K562 (cell line): ENCODE measurements around the gene UBR4. TPM values are rescaled to one million over a fixed set of nuclear protein-coding genes. Genes with fewer than 3 reads are reported as not detected.

Experiments
- ARHGAP35 ChIP-seq: fragments of 450-650 bp; IDR thresholded peaks from 2 replicates; pipeline ENCODE4 v1.6.1; 2018; ENCODE audit not compliant: partially characterized antibody
- ARID1B ChIP-seq: fragments of 450-650 bp; IDR thresholded peaks from 2 replicates; pipeline ENCODE4 v1.6.1; 2016; ENCODE audit warnings: antibody characterized with exemption, mild to moderate bottlenecking, inconsistent platforms
- BCOR ChIP-seq: fragments of 450-650 bp; IDR thresholded peaks from 2 replicates; pipeline ENCODE4 v1.6.1; 2016
- BRCA1 ChIP-seq, 2 experiments: fragments of 450-650 bp in 1 of 2; sonication (generic) in 1 of 2; formaldehyde crosslinking in 1 of 2; IDR thresholded peaks; 2 replicates each; pipeline versions ENCODE4 v1.5.0 to v1.6.1; 2017 to 2020; ENCODE audit warnings: mild to moderate bottlenecking in 1 of 2, missing genetic modification reagents in 1 of 2
- CAMTA2 ChIP-seq: fragments of 250-450 bp; sonication (Bioruptor Pico); conservative IDR thresholded peaks from 2 replicates; pipeline ENCODE4 v1.5.1; 2022
- CREB1 ChIP-seq, 2 experiments: sonication (generic) in 1 of 2; formaldehyde crosslinking in 1 of 2; IDR thresholded peaks; 2 replicates each; pipeline versions ENCODE4 v1.6.1 to v1.8.0; 2012 to 2022; ENCODE audit warnings: inconsistent platforms in 1 of 2, mild to moderate bottlenecking in 1 of 2, missing genetic modification reagents in 1 of 2, moderate library complexity in 1 of 2
- ETS1 ChIP-seq: conservative IDR thresholded peaks from 2 replicates; pipeline ENCODE4 v1.6.1; 2011; ENCODE audit warnings: low read depth, mild to moderate bottlenecking, low read length; ENCODE audit not compliant: control insufficient read depth
- ETV6 ChIP-seq, 3 experiments: fragments of 150-350 bp in 1 of 3; sonication (generic) in 1 of 3; formaldehyde crosslinking in 1 of 3; IDR thresholded peaks; 2 replicates each; pipeline versions ENCODE4 v1.6.1 to v1.8.0; 2014 to 2022; ENCODE audit warnings: borderline replicate concordance in 2 of 3, low read depth in 2 of 3, antibody characterized with exemption in 1 of 3, low read length in 1 of 3, mild to moderate bottlenecking in 1 of 3, missing genetic modification reagents in 1 of 3
- FOXA1 ChIP-seq: fragments of 450-650 bp; IDR thresholded peaks from 2 replicates; pipeline ENCODE4 v1.6.1; 2016; ENCODE audit warnings: mild to moderate bottlenecking, borderline replicate concordance
- HDAC1 ChIP-seq, 2 experiments: fragments of 450-650 bp; IDR thresholded peaks; 2 replicates each; pipeline ENCODE4 v1.6.1; 2016 to 2017; ENCODE audit warnings: inconsistent platforms in 1 of 2, mild to moderate bottlenecking in 1 of 2, moderate library complexity in 1 of 2
- HMBOX1 ChIP-seq: sonication (generic); IDR thresholded peaks from 2 replicates; pipeline ENCODE4 v1.6.1; 2016
- HMGXB4 ChIP-seq: sonication (generic); formaldehyde crosslinking; IDR thresholded peaks from 2 replicates; pipeline ENCODE4 v1.8.1; 2023; ENCODE audit warnings: mild to moderate bottlenecking, missing genetic modification reagents
- JUNB ChIP-seq: fragments of 450-650 bp; formaldehyde crosslinking; conservative IDR thresholded peaks from 2 replicates; pipeline ENCODE4 v1.4.0; 2020; ENCODE audit warnings: mild to moderate bottlenecking
- MTF1 ChIP-seq: fragments of 250-450 bp; sonication (Bioruptor Pico); IDR thresholded peaks from 2 replicates; pipeline ENCODE4 v1.9.0; 2021; ENCODE audit warnings: moderate library complexity, mild to moderate bottlenecking, inconsistent platforms, borderline replicate concordance
- NFE2 ChIP-seq: IDR thresholded peaks from 2 replicates; pipeline ENCODE4 v1.6.1; 2014; ENCODE audit warnings: antibody characterized with exemption, low read depth
- NR2C1 ChIP-seq, 2 experiments: fragments of 450-650 bp; IDR thresholded peaks; 2 replicates each; pipeline ENCODE4 v1.6.1; 2017; ENCODE audit warnings: mild to moderate bottlenecking in 2 of 2, antibody characterized with exemption in 1 of 2, inconsistent platforms in 1 of 2, missing compliant biosample characterization in 1 of 2, missing genetic modification characterization in 1 of 2
- SAP30 ChIP-seq: fragments of 200-600 bp; sonication (generic); IDR thresholded peaks from 2 replicates; pipeline ENCODE4 v1.6.1; 2012; ENCODE audit warnings: borderline replicate concordance, low read depth, mild to moderate bottlenecking, moderate library complexity, low read length, control low read depth, inconsistent platforms; ENCODE audit not compliant: insufficient read depth, poor library complexity, severe bottlenecking
- STAT5B ChIP-seq: fragments of 250-450 bp; sonication (Bioruptor Pico); IDR thresholded peaks from 2 replicates; pipeline ENCODE4 v1.8.0; 2021; ENCODE audit warnings: mild to moderate bottlenecking, inconsistent platforms
- TAF1 ChIP-seq: IDR thresholded peaks from 2 replicates; pipeline ENCODE4 v1.6.1; 2011; ENCODE audit warnings: mild to moderate bottlenecking, low read length, moderate library complexity; ENCODE audit not compliant: insufficient read depth, control insufficient read depth, severe bottlenecking; ENCODE audit errors: extremely low read depth
- ZNF24 ChIP-seq: fragments of 450-650 bp; IDR thresholded peaks from 2 replicates; pipeline ENCODE4 v1.6.1; 2016
- ZNF3 ChIP-seq: fragments of 250-450 bp; sonication (Bioruptor Pico); IDR thresholded peaks from 2 replicates; pipeline ENCODE4 v1.5.0; 2021; ENCODE audit warnings: mild to moderate bottlenecking, moderate library complexity
- ZNF445 ChIP-seq: fragments of 250-450 bp; sonication (Bioruptor Pico); IDR thresholded peaks from 2 replicates; pipeline ENCODE4 v1.4.0; 2020; ENCODE audit warnings: low read depth, mild to moderate bottlenecking, moderate library complexity
- ZNF644 ChIP-seq: fragments of 200-800 bp; sonication (Bioruptor generic); IDR thresholded peaks from 2 replicates; pipeline ENCODE4 v1.6.1; 2016; ENCODE audit warnings: low read depth, missing genetic modification characterization, missing compliant biosample characterization
- ZNF764 ChIP-seq: fragments of 250-450 bp; sonication (Bioruptor Pico); IDR thresholded peaks from 2 replicates; pipeline ENCODE4 v1.4.0; 2020; ENCODE audit warnings: low read depth, mild to moderate bottlenecking, moderate library complexity
- ZNF830 ChIP-seq: fragments of 250-450 bp; sonication (Bioruptor Pico); IDR thresholded peaks from 2 replicates; pipeline ENCODE4 v1.5.0; 2021; ENCODE audit warnings: mild to moderate bottlenecking
- polyA plus RNA-seq, 8 experiments: library from polyadenylated mRNA; depleted of rRNA in 4 of 8; stranded (reverse) in 5 of 8; unstranded in 3 of 8; fragments of >200 nt; fragmentation: Nextera tagmentation in 2 of 8; fragmentation: Illumina TruSeq in 1 of 8; extraction: Ambion mirVana in 2 of 8; extraction: Trizol in 1 of 8; gene quantifications; 2 replicates each; pipeline versions ENCODE4 v1.2.1 to v1.2.3, GENCODE V29; 2011 to 2014; ENCODE audit warnings: inconsistent platforms in 1 of 8, missing spikeins in 1 of 8
- total RNA-seq, 7 experiments: library from RNA; depleted of rRNA in 6 of 7; stranded (reverse); fragments of >200 nt in 6 of 7; fragmentation: Illumina TruSeq in 2 of 7; extraction: Trizol in 2 of 7; gene quantifications; 2 replicates each; pipeline versions ENCODE4 v1.2.1 to v1.2.3, GENCODE V29; 2011 to 2021; ENCODE audit warnings: low replicate concordance in 1 of 7

UBR4 gene
- total and polyA plus RNA-seq, 9 of the 15 experiments (the other 6 are each of a cell fraction or from before 2014, with no cell fraction given): 55.4 to 277 (median 123) TPM

DNA sequence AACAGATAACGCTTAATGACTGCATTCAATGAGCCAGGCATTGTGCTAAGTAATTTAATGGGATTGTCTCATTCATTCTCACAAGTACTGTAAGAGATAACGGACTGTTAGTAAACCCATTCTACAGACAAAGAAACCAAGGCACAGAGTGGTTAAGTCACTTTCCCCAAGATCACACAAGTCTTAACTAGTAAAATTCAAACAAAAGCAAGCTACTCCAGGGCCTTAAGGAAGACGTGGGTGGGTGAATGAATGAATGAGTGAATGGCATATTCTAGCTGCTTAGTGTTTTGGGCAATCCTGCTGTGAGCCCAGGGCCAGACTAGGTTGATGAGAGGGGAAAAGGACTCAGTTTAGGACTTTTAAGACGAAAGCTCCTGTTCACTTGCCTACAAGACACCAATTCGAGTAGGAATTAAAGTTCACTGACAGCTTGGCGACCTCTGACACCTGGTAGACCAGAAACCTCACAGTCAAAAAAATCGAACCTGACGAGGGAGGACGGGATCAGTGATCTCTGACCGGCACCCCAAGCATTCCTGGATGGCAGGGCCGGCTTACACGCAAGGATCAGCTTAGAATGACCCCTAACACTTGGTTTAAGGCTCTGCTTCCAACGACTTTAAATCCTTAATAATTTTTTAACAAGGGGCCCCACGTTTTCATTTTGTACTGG is 40.7 kb upstream of the UBR4 start (continued):
- no peak for TF ChIP-seq BRCA1 (IDR thresholded peaks at IDR 0.05)
- no peak for TF ChIP-seq BRCA1 (CRISPR knock-in tag; IDR thresholded peaks at IDR 0.05)
- TF ChIP-seq BCOR: peak; percentile 94
- TF ChIP-seq SAP30: no peak
- peak; percentile 92 for TF ChIP-seq ZNF24
- no peak for TF ChIP-seq NFE2
- no peak for TF ChIP-seq HMGXB4 (CRISPR knock-in tag)
- no peak for TF ChIP-seq TAF1
- TF ChIP-seq CREB1 (IDR thresholded peaks at IDR 0.05): no peak
- 0 out of 2 replicates have a peak, but pooled peaks have one; percentile 5 for TF ChIP-seq CREB1 (CRISPR knock-in tag; IDR thresholded peaks at IDR 0.05)
- no peak for TF ChIP-seq JUNB (CRISPR knock-in tag)
- peak; percentile 48 for TF ChIP-seq HMBOX1
- TF ChIP-seq STAT5B (CRISPR knock-in tag): no peak
- no peak for TF ChIP-seq ARHGAP35
- no peak for TF ChIP-seq ZNF3 (CRISPR knock-in tag)
- TF ChIP-seq NR2C1 (IDR thresholded peaks at IDR 0.05): peak; percentile 57
- no peak for TF ChIP-seq NR2C1 (tag; IDR thresholded peaks at IDR 0.05)
- TF ChIP-seq CAMTA2 (CRISPR knock-in tag): no peak
- no peak for TF ChIP-seq ETS1
- TF ChIP-seq ETV6 (IDR thresholded peaks at IDR 0.05; ENCODE audit: borderline replicate concordance in 1 of 2, low read depth in 2 of 2, low read length in 1 of 2): no peak
- TF ChIP-seq ETV6 (CRISPR knock-in tag; IDR thresholded peaks at IDR 0.05; ENCODE audit: borderline replicate concordance): 0 out of 2 replicates have a peak, but pooled peaks have one; percentile 49
- TF ChIP-seq MTF1: no peak
- TF ChIP-seq HDAC1 (IDR thresholded peaks at IDR 0.05): no peak
- no peak for TF ChIP-seq ARID1B
- TF ChIP-seq ZNF445 (CRISPR knock-in tag): no peak
- TF ChIP-seq ZNF764: no peak
- TF ChIP-seq ZNF644: no peak
- TF ChIP-seq ZNF830: no peak
- no peak for TF ChIP-seq FOXA1
